Smooth muscle cell (in vitro differentiated cells): Measurements from ENCODE around the gene ZNF630. TPM values are rescaled to one million over a fixed set of nuclear protein-coding genes. Genes with fewer than 3 reads are reported as not detected.

Experiments
- DNase-seq: peaks from one replicate; lab custom pipeline; 2025; ENCODE audit not compliant: unreplicated experiment; lab: John Stamatoyannopoulos, UW
- H2AFZ ChIP-seq: fragments of 200-600 bp; sonication (generic); 2 replicates; pipeline ENCODE4 v1.6.0; 2016; ENCODE audit warnings: antibody characterized with exemption, low read depth, mild to moderate bottlenecking
- H3F3A ChIP-seq: fragments of 200-600 bp; sonication (generic); 2 replicates; pipeline ENCODE4 v1.6.0; 2017; ENCODE audit warnings: antibody characterized with exemption, low read depth
- H3K27ac ChIP-seq: fragments of 200-600 bp; sonication (generic); 2 replicates; pipeline ENCODE4 v1.5.1; 2016; ENCODE audit warnings: low read depth, mild to moderate bottlenecking
- H3K27me3 ChIP-seq: fragments of 200-600 bp; sonication (generic); 2 replicates; pipeline ENCODE4 v1.6.1; 2016; ENCODE audit warnings: low read depth, mild to moderate bottlenecking
- H3K36me3 ChIP-seq: fragments of 200-600 bp; sonication (generic); 2 replicates; pipeline ENCODE4 v1.5.1; 2016; ENCODE audit warnings: low read depth
- H3K4me1 ChIP-seq: fragments of 200-600 bp; sonication (generic); 2 replicates; pipeline ENCODE4 v1.5.1; 2016; ENCODE audit warnings: low read depth
- H3K4me2 ChIP-seq: fragments of 200-600 bp; sonication (generic); 2 replicates; pipeline ENCODE4 v1.6.0; 2016; ENCODE audit warnings: mild to moderate bottlenecking
- H3K4me3 ChIP-seq: fragments of 200-600 bp; sonication (generic); 2 replicates; pipeline ENCODE4 v1.5.1; 2016; ENCODE audit warnings: mild to moderate bottlenecking
- H3K79me2 ChIP-seq: fragments of 200-600 bp; sonication (generic); 2 replicates; pipeline ENCODE4 v1.6.0; 2016; ENCODE audit warnings: low read depth, mild to moderate bottlenecking
- H3K9ac ChIP-seq: fragments of 200-600 bp; sonication (generic); 2 replicates; pipeline ENCODE4 v1.6.0; 2016; ENCODE audit warnings: low read depth
- H3K9me3 ChIP-seq: fragments of 200-600 bp; sonication (generic); replicated peaks from 2 replicates; pipeline ENCODE4 v1.5.1; 2016; ENCODE audit warnings: low read depth
- H4K20me1 ChIP-seq: fragments of 200-600 bp; sonication (generic); 2 replicates; pipeline ENCODE4 v1.6.0; 2016; ENCODE audit warnings: low read depth
- CTCF ChIP-seq: fragments of 200-600 bp; sonication (generic); IDR thresholded peaks from 2 replicates; pipeline ENCODE4 v1.5.1; 2017; ENCODE audit warnings: borderline replicate concordance, mild to moderate bottlenecking, antibody characterized with exemption; ENCODE audit not compliant: insufficient read depth, poor library complexity, severe bottlenecking
- WGBS: methylation state at CpG from one replicate; pipeline ENCODE4 v1.1.7; 2016; ENCODE audit warnings: low lambda C conversion rate; 5-methylcytosine and 5-hydroxymethylcytosine counted together
- polyA plus RNA-seq: library from polyadenylated mRNA; unstranded; fragments of >200 nt; fragmentation: Nextera tagmentation; extraction: Ambion mirVana; gene quantifications from 2 replicates; pipeline ENCODE4 v1.2.1, GENCODE V29; 2016
- total RNA-seq: library from RNA; depleted of rRNA; stranded (reverse); fragments of >200 nt; gene quantifications from 2 replicates; pipeline ENCODE4 v1.2.3, GENCODE V29; 2014

Gene ZNF630
- total and polyA plus RNA-seq, 2 experiments from 2014 or later, result 2.1 to 5.0 TPM

DNA sequence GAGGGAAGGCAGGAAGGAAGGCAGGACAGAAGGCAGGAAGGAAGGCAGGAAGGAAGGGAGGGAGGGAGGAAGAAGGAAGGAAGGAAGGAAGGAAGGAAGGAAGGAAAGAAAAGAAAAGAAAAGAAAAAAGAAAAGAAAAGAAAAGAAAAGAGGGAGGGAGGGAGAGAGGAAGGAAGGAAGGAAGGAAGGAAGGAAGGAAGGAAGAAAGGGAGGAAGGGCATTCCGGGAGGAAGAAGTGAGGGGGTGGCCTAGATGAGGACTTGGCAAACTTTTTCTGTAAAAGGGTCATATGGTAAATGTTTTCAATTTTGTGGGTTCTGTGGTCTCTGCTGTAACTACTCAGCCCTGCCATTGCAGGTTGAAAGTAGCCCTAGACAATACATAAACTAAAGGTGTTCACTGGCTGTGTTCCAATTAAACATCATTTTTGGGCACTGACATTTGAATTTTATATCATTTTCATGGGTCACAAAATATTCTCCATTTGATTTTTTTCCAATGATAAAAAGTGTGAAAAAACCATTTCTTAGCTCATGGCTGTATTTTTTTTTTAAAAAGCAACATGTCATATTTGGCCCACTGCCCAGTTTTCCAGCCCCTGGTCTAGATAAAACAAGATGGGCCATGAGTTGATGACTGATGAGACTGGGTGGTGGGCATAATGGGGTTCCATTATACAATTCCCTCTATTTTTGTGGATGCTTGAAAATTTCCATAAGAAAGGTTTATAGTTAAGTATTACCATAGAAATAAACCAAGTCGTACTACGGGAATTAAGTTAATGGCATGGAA lies 3.1 kb downstream of the ZNF630 start:
- 85% methylated on average over 3 of the region's 3 CpGs for WGBS
- H3K27me3 ChIP-seq, result no peaks in the 10 kb centered on the region

DNA sequence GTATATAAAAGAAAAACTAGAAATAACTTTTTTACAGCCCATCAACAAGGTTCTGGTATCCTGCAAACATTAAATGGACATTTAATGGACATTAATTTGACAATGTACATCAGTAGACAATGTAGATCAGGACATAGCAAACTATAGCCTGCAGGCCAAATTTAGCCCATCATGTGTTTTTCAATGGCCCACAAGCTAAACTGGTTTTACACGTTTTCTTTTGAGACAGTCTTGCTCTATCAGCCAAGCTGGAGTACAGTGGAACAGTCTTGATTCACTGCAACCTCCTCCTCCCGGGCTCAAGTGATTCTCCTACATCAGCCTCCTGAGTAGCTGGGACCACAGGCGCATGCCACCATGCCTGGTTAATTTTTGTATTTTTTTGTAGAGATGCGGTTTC lies 7.2 kb downstream of the ZNF630 start:
- H3K79me2 ChIP-seq, result no peaks in the 10 kb centered on the region
- H3K4me2 ChIP-seq, result no peak overlapping the region
- no peak for DNase-seq
- no peak for TF ChIP-seq CTCF
- peaks cover 12% of the 10 kb centered on the region for H3K36me3 ChIP-seq
- H3K9me3 ChIP-seq, result peaks cover 6% of the 10 kb centered on the region
- no peak overlapping the region for H3K4me3 ChIP-seq
- WGBS, result 74% methylated on average over 4 of the region's 4 CpGs
- no peak overlapping the region for H2AFZ ChIP-seq
- H3K4me1 ChIP-seq, result no peaks in the 10 kb centered on the region
- no peak overlapping the region for H3K9ac ChIP-seq
- no peaks in the 10 kb centered on the region for H3K27me3 ChIP-seq
- H3K27ac ChIP-seq, result no peak overlapping the region
- H3F3A ChIP-seq, result no peaks in the 10 kb centered on the region
- no peaks in the 10 kb centered on the region for H4K20me1 ChIP-seq

More for the DNA sequence above, 3.1 kb downstream of the ZNF630 start:
- Histone ChIP-seq H3K9me3 (no peaks in the 10 kb centered on the region), H3K4me1 (no peaks in the 10 kb centered on the region), H3K79me2 (no peaks in the 10 kb centered on the region), H3K9ac (no peak overlapping the region), H3F3A (no peaks in the 10 kb centered on the region), H3K27ac (no peak overlapping the region), H2AFZ (no peak overlapping the region), H3K4me2 (no peak overlapping the region), H3K36me3 (no peaks in the 10 kb centered on the region), H3K4me3 (no peak overlapping the region), H4K20me1 (no peaks in the 10 kb centered on the region)
- TF ChIP-seq CTCF, result no peak
- no peak for DNase-seq

GRCh38 chrX:48059296-48059639 lies 12.2 kb downstream of the ZNF630 start:
- no peak for DNase-seq
- 89% methylated on average over 1 of the region's 1 CpG for WGBS
- Histone ChIP-seq H3F3A (no peaks in the 10 kb centered on the region), H3K27ac (no peak overlapping the region), H3K36me3 (peaks cover 19% of the 10 kb centered on the region), H3K27me3 (no peaks in the 10 kb centered on the region), H3K79me2 (no peaks in the 10 kb centered on the region), H3K4me1 (no peaks in the 10 kb centered on the region), H2AFZ (no peak overlapping the region), H3K9ac (no peak overlapping the region), H3K4me2 (no peak overlapping the region), H4K20me1 (no peaks in the 10 kb centered on the region), H3K4me3 (no peak overlapping the region), H3K9me3 (peaks cover 23% of the 10 kb centered on the region)
- no peak for TF ChIP-seq CTCF
